ENCODE measurements around the gene COL27A1. TPM values are rescaled to one million over a fixed set of nuclear protein-coding genes. Genes with fewer than 3 reads are reported as not detected.

Gene COL27A1
- polyA plus RNA-seq, 2 of the 4 experiments (the other 2 are of a cell fraction), result 6.9 to 20.6 TPM

DNA sequence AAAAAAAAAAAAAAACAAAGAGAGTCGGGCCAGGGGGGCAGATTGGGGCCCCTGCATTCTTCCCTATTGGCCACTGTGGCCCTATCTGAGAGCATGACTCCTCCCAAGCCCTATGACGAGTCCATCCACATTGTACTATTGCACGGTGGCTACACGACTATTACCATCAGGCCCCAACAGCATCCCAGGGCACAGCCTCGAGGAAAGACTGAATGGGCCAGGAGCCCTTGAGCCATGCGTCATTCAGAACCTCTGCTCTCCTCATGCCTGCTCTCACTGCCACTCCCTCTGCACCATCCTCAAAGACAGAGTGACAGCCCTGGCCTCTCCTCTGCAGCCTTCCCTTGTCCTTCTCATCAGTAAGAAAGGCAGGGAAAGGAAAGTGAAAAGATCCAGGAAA lies 147.4 kb downstream of the COL27A1 start:
- H3K4me1 ChIP-seq, result no peaks in the 10 kb centered on the region
- no peak for DNase-seq (ENCODE audit: low read depth in 1 of 2, low spot score in 1 of 2)
- ATAC-seq, result no peak
- H3K4me2 ChIP-seq, result no peak overlapping the region
- ChIA-PET CTCF (interaction anchor here (0.7 kb wide), 1 partner anchor 12 kb away, joined by 5 read pairs; no protein-coding TSS in a partner anchor), POLR2A (no interaction called here)
- FAIRE-seq, result no peak
- no peaks in the 10 kb centered on the region for H3K9me3 ChIP-seq
- no peak overlapping the region for H3K27ac ChIP-seq
- WGBS (ENCODE audit: missing lambda C conversion rate), result 82% methylated on average over 6 of the region's 6 CpGs
- no peak overlapping the region for H3K4me3 ChIP-seq
- TF ChIP-seq, protein P1, sequence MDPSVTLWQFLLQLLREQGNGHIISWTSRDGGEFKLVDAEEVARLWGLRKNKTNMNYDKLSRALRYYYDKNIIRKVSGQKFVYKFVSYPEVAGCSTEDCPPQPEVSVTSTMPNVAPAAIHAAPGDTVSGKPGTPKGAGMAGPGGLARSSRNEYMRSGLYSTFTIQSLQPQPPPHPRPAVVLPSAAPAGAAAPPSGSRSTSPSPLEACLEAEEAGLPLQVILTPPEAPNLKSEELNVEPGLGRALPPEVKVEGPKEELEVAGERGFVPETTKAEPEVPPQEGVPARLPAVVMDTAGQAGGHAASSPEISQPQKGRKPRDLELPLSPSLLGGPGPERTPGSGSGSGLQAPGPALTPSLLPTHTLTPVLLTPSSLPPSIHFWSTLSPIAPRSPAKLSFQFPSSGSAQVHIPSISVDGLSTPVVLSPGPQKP (IDR thresholded peaks at IDR 0.05; ENCODE audit: low read depth, low read length), result no peak
- no peak for TF ChIP-seq RAD21 (conservative IDR thresholded peaks at IDR 0.05 in 1 of 2, IDR thresholded peaks at IDR 0.05 in 1 of 2)
- TF ChIP-seq HOXB5 (CRISPR knock-in tag; IDR thresholded peaks at IDR 0.05), result no peak
- TF ChIP-seq USF2 (IDR thresholded peaks at IDR 0.05), result no peak
- no peak for TF ChIP-seq SMC3 (IDR thresholded peaks at IDR 0.05)
- no peak for TF ChIP-seq PHF8 (IDR thresholded peaks at IDR 0.05; ENCODE audit: borderline replicate concordance, low read depth)
- TF ChIP-seq PBX3 (IDR thresholded peaks at IDR 0.05), result no peak
- no peak for TF ChIP-seq FOSL2 (IDR thresholded peaks at IDR 0.05)
- TF ChIP-seq FOSL2 (CRISPR knock-in tag; IDR thresholded peaks at IDR 0.05), result no peak
- no peak for TF ChIP-seq RFX5 (IDR thresholded peaks at IDR 0.05)

- Histone ChIP-seq H3K4me1 (no peaks in the 10 kb centered on the region), H3K9me3 (no peaks in the 10 kb centered on the region), H3K27ac (no peak overlapping the region), H3K4me3 (no peak overlapping the region), H3K4me2 (no peak overlapping the region)
- POLR2A ChIA-PET, result no interaction called here
- FAIRE-seq (no peak), ATAC-seq (no peak), DNase-seq (ENCODE audit: low read depth in 1 of 2, low spot score in 1 of 2) (no peak)
- WGBS (ENCODE audit: missing lambda C conversion rate), result 90% methylated on average over 5 of the region's 5 CpGs
- TF ChIP-seq PBX3 (IDR thresholded peaks at IDR 0.05) (no peak), MAFK (IDR thresholded peaks at IDR 0.05; ENCODE audit: partially characterized antibody) (no peak), ZC3H11A (IDR thresholded peaks at IDR 0.05) (no peak), FOSB (CRISPR knock-in tag; IDR thresholded peaks at IDR 0.05) (no peak), ZNF302 (CRISPR knock-in tag; IDR thresholded peaks at IDR 0.05) (no peak), JUNB (IDR thresholded peaks at IDR 0.05) (no peak), EHF (CRISPR knock-in tag; IDR thresholded peaks at IDR 0.05) (no peak), PHF8 (IDR thresholded peaks at IDR 0.05; ENCODE audit: borderline replicate concordance, low read depth) (no peak), NFE2L2 (conservative IDR thresholded peaks at IDR 0.05; ENCODE audit: low read length) (no peak), REST (IDR thresholded peaks at IDR 0.05) (no peak), JUN (IDR thresholded peaks at IDR 0.05) (no peak), NPAS2 (CRISPR knock-in tag; IDR thresholded peaks at IDR 0.05; ENCODE audit: borderline replicate concordance) (no peak), CHD2 (IDR thresholded peaks at IDR 0.05; ENCODE audit: low read length, partially characterized antibody) (no peak), GATA3 (IDR thresholded peaks at IDR 0.05; ENCODE audit: borderline replicate concordance) (no peak), MAZ (IDR thresholded peaks at IDR 0.05; ENCODE audit: borderline replicate concordance, low read depth, low read length) (no peak), CHD4 (IDR thresholded peaks at IDR 0.05; ENCODE audit: borderline replicate concordance) (no peak), CEBPB (IDR thresholded peaks at IDR 0.05) (no peak), HMGXB4 (CRISPR knock-in tag; IDR thresholded peaks at IDR 0.05; ENCODE audit: borderline replicate concordance) (no peak), MYC (IDR thresholded peaks at IDR 0.05; ENCODE audit: borderline replicate concordance, low read length) (no peak)
- TF ChIP-seq, protein P2, sequence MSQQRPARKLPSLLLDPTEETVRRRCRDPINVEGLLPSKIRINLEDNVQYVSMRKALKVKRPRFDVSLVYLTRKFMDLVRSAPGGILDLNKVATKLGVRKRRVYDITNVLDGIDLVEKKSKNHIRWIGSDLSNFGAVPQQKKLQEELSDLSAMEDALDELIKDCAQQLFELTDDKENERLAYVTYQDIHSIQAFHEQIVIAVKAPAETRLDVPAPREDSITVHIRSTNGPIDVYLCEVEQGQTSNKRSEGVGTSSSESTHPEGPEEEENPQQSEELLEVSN (IDR thresholded peaks at IDR 0.05; ENCODE audit: borderline replicate concordance, low read depth), result no peak
- CTCF ChIA-PET, result interaction anchor here (1.4 to 1.5 kb wide), 3 partner anchors 10 to 398 kb away, joined by 3 to 4 read pairs (median 4); no protein-coding TSS in a partner anchor
Observed at GRCh38 chr9:114303571-114303970, 148.2 kb downstream of the COL27A1 start.

All from A549 (cell line).